Measurements from ENCODE around the gene EVA1C.
"Not testable (repeated sequence)": the region's sequence is repeated elsewhere in the genome, so short reads cannot be mapped to it uniquely, and the experiment has no call there.

Gene EVA1C

DNA sequence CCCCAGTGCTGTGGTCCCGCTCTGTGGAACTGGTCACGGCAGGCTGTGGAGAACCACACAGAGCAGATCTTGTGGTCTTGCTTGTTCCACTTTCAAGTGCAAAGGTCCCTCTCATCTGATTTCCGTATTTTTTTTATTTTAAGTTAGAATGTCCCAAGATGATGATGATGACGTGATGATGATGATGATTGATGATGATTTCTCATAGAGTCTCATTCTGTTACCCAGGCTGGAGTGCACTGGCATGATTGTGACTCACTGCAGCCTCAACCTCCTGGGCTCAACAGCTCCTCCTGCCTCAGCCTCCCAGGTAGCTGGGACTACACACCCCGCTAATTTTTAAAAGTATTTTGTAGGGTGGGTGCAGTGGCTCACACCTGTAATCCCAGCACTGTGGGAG lies 12.2 kb downstream of the EVA1C start:
- DNase-seq (ENCODE audit: low spot score), result peak; percentile 23

DNA sequence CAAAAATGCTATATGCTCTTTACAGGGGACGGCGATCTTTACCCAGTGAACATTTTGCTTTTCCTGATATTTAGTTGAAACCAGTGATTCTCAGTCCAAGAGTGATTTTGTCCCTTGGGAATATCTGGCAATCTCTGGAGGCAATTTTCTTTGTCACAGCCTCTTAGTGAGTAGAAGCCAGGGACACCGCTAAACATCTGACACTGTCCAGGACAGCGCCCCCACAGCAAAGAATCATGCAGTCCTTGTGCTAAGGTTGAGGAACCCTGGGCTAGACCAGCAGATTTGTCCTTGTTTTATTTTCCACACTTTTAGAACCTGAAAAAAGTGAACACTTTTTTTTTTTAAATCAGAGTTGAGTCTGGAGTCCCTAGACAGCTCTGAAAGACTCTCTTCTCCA lies 13.1 kb downstream of the EVA1C start:
- no peak for DNase-seq (ENCODE audit: low spot score)

DNA sequence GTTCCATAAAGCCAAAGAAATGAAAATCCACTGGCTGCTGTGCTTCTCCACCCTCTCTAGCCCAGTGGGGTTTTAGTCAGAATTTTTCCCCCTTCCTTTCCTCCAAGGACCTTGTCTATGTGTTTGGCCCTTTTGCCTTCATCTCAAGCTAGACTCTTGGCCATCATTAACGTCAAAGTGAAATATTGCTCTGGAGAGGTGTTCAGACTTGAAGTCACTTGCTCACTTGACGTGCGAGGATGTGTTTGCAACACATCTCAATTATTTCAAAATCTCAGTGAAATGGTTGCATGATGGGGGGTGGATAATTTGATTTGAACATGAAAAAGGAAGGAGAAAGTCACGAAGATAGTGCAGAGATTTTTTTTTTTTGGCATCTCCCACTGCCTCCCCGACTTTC lies 13.6 kb downstream of the EVA1C start:
- DNase-seq (ENCODE audit: low spot score), result no peak

DNA sequence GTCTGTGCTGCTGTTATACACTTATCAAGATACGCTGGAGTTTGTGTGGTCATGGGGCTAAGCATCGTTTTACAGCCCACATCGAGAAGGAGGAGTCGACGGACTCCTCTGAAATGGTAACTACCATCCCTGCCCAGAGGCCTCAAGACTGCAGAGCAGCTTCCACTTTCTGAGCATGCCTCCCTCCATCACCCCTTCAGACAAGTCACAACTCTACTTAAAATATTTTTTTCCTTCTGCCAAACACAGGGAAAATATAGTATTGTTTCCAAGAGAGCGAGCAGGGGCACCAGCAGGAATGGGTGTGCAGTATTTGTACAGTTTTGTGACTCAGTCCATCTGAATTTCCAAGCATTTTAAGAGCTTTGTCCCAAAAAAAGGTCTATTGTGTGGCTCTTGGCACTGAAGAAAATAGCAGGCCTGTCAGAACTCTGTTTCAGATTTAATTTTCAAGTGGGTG lies 14.1 kb downstream of the EVA1C start:
- peak; percentile 77 for DNase-seq (ENCODE audit: low spot score)

DNA sequence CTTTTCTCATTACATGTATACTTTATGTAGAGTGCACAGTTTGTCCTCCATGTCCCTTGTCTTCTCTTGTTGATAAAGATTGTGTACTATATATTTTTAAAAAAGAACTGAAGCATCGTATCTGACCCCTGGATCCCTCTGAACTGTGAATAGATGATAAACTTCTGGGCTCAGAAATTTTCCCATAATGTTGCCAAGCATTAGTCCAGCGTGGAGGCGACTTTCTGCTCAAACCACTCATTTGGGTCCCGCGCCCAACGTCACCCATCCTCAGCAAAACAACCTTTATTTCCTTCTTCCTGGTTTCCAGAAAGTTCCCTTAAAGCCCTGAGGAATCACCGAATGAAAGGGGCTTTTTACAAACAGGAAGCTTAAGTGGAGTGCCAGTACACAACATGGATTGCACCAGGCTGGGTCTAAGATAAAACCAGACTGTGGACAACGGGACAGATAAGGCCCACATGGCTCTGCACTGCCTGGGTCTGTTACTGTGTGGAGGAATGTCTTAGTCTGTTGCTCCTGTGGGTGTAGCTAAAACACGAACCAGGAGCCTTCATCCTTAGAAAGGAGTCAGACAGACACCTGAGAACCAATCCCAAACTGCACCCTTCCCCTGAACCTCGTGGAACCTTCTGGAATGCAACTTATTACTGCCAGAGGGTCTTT lies 15.6 kb downstream of the EVA1C start:
- no peak for DNase-seq (ENCODE audit: low spot score)

DNA sequence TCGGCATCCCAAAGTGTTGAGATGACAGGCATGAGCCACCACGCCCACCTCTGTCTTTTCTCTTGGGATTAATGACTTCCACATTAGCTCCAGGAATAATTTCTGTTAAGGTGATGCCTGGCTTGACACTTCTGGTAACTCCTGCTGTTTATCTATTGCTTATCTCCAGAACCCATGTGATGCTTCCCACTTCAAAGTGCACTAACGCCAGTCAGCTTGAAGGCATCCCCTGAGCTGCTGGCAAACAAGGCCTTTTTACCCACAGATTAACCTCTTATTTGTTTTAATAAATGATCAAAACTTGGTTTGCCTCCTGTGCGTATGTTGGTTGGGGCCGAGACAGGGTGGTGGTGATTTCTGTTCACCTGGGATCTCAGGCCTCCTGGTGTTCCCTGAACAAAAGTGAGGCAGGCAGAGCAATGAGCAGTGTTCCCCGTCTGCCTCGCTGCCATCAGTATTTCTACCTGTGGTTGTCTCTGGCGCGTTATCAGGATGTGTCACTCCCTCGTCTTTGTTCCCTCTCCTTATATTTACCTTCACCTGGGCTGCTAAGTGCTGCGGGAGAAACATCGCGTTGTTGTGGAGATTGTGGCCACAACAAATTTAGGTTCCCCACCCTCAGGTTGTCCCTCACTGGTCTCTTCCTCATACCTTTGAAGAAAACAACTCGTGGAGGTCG lies 20.6 kb downstream of the EVA1C start:
- not testable (repeated sequence) for DNase-seq (ENCODE audit: low spot score)

DNA sequence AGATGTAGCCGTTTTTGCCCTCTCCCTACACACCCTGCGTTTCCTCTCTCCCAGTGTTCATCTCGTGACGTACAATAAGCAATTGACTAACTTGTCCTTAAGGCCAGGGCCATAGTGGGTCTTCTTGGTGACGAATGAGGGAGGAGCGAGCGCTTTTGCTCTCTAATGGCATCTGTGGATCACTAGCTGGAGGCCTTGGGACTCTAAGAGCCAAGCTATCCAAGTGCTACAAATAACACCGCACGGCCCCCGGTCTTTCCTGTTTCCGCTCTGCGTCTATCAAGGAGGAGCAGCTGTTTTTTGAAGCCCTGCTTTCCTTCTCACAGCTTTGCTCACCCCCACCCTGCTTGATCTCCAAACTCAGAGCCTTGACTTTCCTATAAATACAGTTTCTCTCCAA lies 25.2 kb downstream of the EVA1C start:
- no peak for DNase-seq (ENCODE audit: low spot score)

DNA sequence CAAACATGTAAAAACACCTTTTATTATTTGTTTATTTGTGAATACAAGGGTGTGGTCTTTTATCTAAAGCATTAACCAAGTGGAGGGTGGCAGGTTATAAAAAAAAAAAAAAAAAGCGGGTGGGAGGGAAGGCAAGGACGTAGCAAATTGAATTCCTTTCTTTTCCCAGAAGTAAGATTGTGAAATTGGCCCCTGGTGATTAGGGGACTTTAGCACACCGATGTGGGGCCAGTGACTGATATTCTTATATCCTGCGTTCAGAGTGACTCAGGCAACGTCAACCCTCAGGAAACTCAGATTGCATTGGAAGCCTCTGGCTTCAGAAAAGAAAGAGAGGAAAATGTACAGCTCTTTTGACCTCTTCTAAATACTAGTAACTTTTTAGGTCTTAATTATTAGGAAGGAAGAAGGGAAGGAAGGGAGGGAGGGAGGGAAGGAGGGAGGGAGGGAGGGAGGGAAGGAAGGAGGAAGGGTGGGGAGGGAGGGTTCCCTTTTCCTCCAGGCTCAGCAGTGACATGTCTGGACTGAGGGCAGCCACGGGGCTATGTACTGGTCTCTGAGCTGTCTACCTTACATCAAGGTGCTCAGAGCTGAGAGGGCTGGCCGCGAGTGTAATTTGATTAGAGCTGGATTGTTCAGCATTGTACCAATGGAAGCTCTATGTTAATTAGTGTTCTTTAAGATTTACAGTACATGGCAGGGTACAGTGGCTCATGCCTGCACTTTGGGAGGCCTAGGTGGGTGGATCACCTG lies 30.2 kb downstream of the EVA1C start:
- no peak for DNase-seq (ENCODE audit: low spot score)

DNA sequence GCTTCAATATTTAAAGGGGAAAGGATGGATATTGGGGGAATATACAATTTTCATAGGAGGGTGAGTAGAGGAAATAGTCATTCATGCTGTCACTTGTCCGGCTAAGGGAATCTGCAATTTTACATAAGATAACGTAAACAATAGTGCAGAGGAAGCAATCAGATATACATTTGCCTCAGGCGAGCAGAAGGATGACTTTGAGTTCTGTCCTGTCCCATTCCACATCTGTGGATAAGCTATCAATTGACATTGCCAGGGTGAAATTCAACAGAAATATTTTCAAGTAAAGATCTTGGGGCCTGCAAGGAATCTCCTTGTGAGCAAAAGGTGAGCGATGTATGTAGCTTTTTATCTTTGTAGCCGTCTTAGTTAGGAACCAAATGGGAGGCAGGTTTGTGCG lies 32.6 kb downstream of the EVA1C start:
- DNase-seq (ENCODE audit: low spot score), result no peak

DNA sequence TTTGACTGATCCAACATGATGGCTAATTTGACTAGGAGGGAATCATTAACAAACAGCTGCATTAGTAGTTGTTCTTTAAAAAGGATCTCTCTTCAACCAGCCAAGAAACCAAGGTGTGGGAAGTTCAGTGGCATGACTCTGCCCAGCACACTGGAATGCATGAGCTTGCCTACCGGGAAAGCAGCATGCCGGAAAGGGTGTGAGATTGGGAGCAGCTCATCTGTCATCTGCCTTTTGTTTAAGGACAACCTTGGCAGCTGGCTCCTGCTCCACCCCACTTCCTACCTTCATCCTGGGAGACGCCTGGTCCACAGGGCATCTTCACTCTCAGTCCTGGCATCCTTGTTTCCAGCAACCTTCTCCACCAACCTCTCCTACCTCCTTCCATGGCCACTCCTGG lies 33.9 kb downstream of the EVA1C start:
- DNase-seq (ENCODE audit: low spot score), result not testable (repeated sequence)

DNA sequence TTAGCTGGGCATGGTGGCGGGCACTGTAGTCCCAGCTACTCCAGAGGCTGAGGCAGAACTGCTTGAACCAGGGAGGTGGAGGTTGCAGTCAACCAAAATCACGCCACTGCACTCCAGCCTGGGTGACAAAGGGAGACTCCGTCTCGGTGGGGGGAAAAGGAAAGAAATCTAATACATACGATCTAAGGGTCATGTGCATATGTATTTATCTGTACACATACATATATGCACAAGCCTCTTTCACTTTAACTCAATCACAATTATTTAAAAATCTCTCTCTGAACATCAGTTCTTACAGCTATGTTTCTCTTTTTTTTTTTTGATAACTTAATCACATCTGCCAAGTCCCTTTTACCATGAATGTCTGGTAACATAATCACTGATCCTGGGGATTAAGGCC lies 34.7 kb downstream of the EVA1C start:
- no peak for DNase-seq (ENCODE audit: low spot score)

DNA sequence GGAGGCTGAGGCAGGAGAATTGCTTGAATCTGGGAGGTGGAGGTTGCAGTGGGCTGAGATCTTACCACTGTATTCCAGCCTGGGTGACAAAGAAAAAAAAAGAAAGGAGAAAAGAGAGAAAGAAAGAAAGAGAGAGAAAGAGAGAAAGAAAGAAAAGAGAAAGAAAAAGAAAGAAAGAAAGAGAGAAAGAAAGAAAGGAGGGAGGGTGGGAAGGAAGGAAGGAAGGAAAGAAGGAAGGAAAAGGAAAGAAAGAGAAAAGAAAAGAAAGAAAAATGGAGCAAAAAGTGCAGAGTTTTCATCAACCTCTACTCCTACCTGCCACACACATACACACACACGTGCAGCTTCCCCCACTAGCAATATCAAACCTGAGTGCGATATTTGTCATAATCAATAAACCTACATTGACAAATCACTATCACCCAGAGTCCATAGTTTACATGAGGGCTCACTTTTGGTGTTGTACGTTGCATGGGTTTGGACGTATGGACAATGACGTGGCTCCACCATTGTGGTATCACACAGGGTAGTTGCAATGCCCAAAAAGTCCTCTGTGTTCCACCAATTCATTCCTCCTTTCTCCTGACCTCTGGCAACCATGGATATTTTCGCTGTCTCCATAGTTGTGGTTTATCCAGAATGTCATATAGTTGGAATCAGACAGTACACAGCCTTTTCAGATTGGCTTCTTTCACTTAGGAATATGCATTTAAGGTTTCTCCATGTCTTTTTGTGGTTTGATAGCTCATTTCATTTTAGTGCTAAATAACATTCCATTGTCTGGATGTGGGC lies 36.5 kb downstream of the EVA1C start:
- no peak for DNase-seq (ENCODE audit: low spot score)

DNA sequence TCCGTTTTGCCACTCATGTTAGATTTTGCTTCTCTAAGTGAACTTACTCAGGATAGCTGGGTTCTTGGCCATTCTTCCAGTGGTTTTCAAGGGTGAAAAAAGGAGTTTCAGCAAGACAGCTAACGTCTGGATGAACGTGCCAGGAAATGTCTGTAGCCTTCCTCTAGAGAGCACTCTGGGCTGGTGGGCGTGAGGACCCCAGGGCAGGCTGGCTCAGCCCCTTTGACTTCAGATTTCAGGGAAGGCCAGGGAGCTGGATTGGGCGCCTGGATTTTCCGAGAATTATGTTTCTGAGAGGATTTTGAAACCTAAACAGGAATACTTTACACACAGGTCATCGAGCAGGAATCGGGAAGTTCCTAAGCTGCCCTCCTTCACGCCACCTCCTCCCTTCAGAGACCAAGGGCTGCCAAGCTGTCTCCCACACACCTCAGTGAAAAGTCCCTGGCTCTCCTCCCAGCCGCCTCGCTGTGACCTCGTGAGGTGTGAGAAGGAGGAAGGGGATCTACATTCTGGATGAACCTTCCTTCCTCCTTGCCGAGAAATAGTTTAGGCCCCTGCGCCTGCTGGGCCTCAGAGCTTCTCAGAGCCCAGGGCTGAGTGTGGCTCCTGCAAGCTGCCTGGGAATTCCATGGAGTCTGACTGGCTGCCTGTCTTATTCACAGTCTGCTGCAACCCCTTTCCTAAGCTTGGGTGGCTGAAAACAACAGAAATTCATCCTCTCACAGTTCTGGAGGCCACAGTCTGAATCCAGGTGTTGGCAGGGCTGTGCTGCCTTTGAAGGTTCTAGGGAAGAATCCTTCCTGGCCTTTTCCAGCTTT lies 38.6 kb downstream of the EVA1C start:
- DNase-seq (ENCODE audit: low spot score), result not testable (repeated sequence)

DNA sequence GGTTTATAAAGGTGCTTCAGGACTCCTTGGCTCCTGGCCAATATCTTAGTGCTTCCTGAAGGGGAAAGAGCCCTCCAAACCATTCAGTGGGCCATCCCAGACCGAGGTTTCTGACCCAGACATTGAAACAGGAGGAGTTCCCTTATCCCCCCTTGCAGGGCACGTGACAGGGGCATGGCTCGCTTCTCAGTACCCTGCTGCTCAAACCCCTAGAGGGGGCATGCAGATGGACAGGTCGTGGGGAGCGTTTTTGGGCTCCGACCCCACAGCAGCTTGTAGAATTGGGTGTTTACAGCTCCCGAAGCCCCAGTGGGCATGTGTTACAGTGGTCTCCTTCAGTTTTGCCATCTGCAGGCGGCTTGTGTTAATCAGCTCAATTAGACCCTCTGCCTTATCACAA lies 39.7 kb downstream of the EVA1C start:
- DNase-seq (ENCODE audit: low spot score), result not testable (repeated sequence)

DNA sequence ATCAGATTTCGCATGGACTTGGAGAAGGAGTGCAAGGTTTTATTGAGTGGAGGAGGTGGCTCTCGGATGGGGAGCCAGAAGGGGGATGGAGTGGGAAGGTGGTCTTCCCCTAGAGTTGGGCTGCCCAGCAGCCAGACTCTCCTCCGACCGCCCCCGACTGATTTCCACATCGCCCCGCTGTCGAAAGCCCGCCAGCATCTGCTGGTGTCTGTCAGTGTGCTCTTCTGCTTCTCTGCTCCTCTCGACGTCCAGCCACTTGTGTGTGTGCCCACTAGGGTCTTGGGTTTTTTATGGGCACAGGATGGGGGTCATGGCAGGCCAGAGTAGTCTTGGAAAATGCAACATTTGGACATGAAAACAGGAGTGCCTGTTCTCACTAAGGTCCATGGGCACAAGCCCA lies 40.1 kb downstream of the EVA1C start:
- DNase-seq (ENCODE audit: low spot score), result no peak

DNA sequence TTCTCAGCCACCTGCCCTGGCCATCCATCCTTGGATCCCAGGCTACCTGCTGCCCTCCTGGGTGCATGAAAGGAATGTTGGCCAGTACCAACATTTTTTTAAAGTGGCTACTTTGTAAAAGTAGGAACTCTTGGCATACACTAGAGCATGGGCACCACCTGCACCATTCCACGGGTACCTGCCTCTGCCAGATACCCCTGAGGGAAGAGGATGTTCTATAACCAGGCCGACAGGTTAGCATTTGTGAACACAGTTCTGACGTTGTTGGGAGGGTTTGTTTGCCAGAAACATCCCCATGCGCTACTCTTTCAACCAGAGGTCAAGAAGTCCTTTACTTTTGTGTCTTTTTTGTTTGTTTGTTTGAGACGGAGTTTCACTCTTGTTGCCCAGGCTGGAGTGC lies 43.0 kb downstream of the EVA1C start:
- no peak for DNase-seq (ENCODE audit: low spot score)

DNA sequence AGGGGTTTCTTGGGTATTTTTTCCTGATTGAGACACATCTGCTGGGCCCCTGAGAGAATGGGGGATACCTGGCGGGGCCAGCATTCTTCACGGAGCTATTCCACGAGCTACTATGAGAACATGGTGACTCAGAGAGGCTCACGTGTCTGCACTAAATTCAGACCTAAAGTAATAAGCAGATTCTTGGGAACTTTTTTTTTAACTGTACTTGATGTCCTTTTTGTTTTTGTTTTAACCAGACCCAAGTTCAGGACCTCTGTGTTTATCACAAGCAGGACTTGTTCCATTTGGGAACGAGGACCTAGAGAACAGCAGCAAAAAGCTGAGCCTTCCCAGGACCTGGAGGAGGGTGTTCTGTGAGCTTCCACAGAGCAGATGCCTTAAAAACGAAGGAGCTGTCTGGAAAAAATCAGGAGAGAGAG lies 44.0 kb downstream of the EVA1C start:
- no peak for DNase-seq (ENCODE audit: low spot score)

DNA sequence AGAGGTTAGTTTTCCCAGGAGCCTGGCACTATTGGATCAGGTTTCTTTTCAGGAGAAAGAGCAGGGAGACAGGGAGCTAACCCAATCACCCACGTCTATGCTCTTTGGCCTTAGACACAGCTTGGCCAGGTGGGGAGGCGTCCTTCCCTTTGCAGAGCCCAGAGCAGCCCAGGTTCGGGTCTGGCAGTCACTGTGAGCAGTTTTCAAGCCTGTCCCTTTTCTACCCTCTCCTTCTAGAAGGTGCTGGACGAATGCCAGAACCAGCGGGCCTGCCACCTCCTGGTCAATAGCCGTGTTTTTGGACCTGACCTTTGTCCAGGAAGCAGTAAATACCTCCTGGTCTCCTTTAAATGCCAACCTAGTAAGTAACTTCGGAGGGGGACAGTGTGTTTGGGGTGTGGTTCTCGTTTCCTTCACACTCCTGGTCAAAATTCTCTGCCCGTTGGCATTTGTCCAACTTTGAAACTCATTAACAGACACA lies 44.9 kb downstream of the EVA1C start:
- DNase-seq (ENCODE audit: low spot score), result no peak

DNA sequence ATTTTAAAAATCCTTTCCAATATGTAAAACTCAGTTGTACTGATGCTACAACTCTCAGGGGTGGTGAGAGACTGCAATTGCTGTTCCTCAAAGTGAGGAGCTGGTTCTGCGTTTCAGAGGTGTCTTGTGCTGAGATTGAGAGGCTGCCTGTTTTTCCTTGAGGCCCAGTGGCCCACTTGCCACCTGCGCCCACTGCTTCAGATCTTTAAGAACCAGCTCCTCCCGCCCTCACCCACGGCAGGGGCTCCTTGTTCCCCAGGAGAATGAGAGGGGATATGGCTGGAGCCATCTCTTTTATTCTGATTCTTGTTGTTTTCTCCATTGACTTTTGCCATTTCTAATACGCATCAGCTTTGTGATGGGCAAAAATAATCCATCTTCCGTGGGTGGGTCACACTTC lies 45.5 kb downstream of the EVA1C start:
- no peak for DNase-seq (ENCODE audit: low spot score)

DNA sequence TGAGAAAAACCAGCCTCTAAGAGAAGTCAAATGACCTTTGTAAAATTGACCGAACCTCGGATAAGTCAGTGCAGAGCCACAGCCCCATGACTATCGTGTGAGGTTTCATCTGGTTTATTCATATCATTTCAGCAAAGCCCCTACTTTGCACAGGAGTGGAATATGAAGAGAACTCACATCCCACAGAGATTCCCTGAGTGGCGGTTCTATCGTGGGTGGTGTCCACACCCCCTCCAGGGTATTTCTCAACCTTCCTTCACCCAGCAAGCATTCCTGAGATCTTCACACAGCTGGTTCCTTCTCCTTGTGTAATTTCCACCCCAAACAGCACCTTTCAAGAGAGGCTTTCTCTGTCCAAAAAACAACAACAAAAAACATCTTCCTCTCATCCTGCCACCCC lies 47.5 kb downstream of the EVA1C start:
- DNase-seq (ENCODE audit: low spot score), result no peak

DNA sequence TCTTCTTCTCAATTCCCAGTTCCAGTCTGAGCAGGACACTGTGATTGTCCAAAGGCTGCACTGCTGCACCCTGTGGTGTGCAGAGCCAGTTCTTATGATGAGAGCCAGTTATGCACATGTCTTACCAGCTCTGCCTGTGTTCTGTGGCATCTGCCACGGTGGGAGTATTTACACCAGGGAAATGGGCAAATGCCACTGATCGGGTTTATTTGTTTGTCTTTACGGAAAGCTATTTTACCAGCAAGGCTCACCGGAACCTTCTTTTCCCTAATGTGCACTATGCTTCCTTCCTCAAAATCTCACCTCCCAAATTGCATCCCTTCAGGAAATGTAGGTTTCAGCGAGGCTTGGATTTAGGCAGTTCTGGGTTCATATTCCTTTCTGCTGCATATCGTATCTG lies 49.0 kb downstream of the EVA1C start:
- DNase-seq (ENCODE audit: low spot score), result no peak

Data from COLO829 (cell line).